DND-41 (cell line): ENCODE results near the gene ACSL4.

Source experiments
- EZH2 ChIP-seq: IDR thresholded peaks from 3 replicates; pipeline ENCODE4 v1.6.1; 2012; ENCODE audit warnings: borderline replicate concordance, low read depth, mild to moderate bottlenecking, moderate library complexity, low read length, inconsistent platforms; ENCODE audit not compliant: severe bottlenecking
- TF ChIP-seq, protein P1 (sequence below): IDR thresholded peaks from 2 replicates; pipeline ENCODE4 v1.5.1; 2012; ENCODE audit warnings: borderline replicate concordance, low read length, moderate library complexity, mild to moderate bottlenecking; ENCODE audit not compliant: poor library complexity, severe bottlenecking; ENCODE audit errors: extremely low read depth

DNA sequence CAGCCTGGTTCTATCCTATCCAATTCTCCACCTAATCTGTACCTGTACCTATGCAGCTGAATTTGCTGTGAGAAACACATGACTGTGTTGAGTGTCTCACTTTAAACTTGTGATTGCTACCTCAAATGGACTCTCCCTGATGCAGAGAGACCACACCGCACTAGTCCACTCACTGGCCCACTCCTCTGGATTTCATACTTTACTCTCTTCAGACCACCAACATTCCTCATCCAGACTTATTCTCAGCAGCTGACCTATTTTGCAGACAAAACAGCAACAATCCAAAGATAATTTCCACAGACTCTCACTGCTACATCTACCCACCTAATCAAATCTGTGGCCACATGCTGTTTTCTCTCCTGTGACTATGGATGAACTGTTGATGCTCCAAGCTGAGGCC is 45.2 kb downstream of the ACSL4 start:
- TF ChIP-seq, protein P1, sequence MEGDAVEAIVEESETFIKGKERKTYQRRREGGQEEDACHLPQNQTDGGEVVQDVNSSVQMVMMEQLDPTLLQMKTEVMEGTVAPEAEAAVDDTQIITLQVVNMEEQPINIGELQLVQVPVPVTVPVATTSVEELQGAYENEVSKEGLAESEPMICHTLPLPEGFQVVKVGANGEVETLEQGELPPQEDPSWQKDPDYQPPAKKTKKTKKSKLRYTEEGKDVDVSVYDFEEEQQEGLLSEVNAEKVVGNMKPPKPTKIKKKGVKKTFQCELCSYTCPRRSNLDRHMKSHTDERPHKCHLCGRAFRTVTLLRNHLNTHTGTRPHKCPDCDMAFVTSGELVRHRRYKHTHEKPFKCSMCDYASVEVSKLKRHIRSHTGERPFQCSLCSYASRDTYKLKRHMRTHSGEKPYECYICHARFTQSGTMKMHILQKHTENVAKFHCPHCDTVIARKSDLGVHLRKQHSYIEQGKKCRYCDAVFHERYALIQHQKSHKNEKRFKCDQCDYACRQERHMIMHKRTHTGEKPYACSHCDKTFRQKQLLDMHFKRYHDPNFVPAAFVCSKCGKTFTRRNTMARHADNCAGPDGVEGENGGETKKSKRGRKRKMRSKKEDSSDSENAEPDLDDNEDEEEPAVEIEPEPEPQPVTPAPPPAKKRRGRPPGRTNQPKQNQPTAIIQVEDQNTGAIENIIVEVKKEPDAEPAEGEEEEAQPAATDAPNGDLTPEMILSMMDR = no peak
- TF ChIP-seq EZH2 = no peak
